ENCODE measurements around the gene ATP8A2.
"Not testable (repeated sequence)": the region's sequence is repeated elsewhere in the genome, so short reads cannot be mapped to it uniquely, and the experiment has no call there.

The ATP8A2 gene

DNA sequence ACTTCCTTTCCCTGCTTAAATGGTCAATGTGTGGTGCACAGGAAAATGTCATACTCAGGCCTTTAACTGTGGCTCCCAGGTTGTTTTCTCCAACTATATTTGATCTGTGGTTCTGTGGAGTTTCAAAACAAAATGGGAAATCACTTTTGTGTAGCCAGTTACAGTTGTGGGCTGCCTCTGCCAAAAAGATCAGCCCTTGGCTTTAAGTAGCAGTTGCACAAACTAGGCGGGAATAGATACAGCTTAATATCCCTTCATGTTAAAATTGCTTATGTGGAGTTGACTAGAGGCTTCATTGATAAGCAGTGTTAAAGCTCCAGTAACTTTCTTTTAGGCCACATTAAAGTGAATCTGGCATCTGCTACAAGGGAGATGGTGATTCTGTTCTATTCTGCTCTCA lies 395.2 kb downstream of the ATP8A2 start:
- no peak for DNase-seq (ENCODE audit: low read depth in 3 of 3)

GRCh38 chr13:25768376-25768775 lies 396.6 kb downstream of the ATP8A2 start:
- no peak for DNase-seq (ENCODE audit: low read depth in 3 of 3)

DNA sequence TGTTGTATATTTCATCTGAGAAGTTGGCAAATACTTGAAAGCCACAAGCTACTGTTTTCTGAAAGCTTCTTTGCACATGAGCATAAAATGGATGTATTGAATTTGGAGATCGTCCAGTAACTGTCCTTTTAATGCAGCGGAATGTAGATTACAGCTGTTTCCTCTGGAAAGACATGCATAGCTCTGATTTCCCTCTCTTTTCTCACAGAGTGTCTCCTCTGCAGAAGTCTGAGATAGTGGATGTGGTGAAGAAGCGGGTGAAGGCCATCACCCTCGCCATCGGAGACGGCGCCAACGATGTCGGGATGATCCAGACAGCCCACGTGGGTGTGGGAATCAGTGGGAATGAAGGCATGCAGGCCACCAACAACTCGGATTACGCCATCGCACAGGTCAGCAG lies 397.1 kb downstream of the ATP8A2 start:
- DNase-seq (ENCODE audit: low read depth in 3 of 3): no peak

DNA sequence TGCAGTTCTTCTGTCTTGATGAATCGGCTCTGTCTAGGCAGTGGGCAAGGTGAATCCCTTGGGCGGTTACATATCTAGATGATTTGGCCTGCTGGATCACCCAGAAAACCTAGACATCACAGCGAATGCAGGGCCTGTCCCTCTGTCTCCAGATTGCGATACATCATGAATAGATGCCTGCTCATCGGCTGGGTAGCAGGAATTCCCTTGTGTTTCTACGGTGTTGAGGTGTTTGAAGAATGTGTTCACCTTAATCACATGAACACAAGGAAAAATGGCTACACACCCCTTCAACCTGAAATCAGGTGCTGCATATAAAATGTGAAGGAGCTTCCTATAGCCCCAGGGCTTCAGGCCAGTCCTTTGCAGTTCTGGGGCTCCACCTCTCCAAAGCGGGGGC lies 398.8 kb downstream of the ATP8A2 start:
- no peak for DNase-seq (ENCODE audit: low read depth in 3 of 3)

GRCh38 chr13:25771202-25771601 lies 399.4 kb downstream of the ATP8A2 start:
- no peak for DNase-seq (ENCODE audit: low read depth in 3 of 3)

GRCh38 chr13:25771641-25772478 lies 400.1 kb downstream of the ATP8A2 start:
- no peak for DNase-seq (ENCODE audit: low read depth in 3 of 3)

DNA sequence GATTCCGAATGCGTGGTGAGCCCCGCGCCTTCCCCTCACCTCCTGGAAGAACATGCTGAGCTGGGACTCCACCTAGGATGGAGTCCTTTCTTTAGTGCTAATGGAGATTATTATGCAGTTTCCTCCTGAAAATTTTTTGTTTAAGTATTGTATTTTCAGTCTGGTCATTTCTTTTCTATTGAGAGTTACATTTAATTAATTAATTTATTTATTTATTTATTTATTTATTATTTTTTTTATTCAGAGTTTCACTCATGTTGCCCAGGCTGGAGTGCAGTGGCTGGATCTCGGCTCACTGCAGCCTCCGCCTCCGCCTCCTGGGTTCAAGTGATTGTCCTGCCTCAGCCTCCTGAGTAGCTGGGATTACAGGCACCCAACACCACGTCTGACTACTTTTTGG lies 400.8 kb downstream of the ATP8A2 start:
- DNase-seq (ENCODE audit: low read depth in 3 of 3): not testable (repeated sequence)

DNA sequence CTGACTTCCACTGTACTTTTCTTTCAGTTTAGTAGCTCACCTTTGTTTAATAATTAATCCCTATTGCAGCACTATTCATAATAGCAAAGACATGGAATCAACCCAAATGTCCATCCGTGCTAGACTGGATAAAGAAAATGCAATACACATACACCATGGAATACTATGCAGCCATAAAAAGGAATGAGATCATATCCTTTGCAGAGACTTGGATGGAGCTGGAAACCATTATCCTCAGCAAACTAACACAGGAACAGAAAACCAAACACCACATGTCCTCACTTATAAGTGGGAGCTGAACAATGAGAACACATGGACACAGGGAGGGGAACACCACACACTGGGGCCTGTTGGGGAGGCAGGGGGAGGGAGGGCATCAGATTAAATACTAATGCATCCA lies 402.3 kb downstream of the ATP8A2 start:
- not testable (repeated sequence) for DNase-seq (ENCODE audit: low read depth in 3 of 3)

DNA sequence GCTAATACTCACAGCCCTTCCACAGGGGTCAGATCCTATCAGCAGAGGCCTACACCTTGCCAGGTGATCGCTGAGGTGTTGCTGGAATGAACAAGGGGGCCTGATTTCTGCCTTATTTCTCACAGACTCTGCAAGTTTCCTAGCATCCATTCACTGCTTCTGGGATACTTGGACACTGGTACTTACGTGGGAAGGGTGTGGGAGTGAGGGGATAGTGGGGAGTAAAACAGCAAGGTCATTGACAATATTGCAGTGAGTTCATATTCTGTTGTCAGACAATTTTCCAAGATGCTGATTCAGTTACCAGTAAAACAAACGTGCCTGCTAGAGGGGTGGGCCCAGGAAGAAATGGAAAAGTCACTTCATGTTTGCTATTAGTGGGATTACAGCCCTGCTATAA lies 403.5 kb downstream of the ATP8A2 start:
- no peak for DNase-seq (ENCODE audit: low read depth in 3 of 3)

GRCh38 chr13:25775986-25776385 lies 404.2 kb downstream of the ATP8A2 start:
- DNase-seq (ENCODE audit: low read depth in 3 of 3): no peak

DNA sequence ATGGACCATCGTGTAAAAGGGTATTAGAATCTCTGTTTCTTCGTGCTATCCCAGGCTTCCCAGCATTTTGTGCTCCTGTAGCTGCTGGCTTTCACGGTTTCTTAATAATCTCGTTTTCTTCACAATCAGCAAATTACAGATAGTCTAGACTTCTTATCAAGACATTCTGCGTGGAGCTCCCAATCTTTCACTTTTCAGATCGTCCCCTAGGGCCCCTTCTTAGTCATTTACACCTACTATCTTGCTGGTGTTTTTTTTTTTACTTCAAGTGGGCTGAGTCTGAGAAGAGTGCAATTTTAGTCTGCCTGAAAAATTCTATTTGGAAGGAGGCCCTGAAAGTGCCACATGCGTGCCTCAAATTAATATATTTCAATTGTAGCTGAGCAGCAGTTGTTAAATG lies 404.9 kb downstream of the ATP8A2 start:
- no peak for DNase-seq (ENCODE audit: low read depth in 3 of 3)

DNA sequence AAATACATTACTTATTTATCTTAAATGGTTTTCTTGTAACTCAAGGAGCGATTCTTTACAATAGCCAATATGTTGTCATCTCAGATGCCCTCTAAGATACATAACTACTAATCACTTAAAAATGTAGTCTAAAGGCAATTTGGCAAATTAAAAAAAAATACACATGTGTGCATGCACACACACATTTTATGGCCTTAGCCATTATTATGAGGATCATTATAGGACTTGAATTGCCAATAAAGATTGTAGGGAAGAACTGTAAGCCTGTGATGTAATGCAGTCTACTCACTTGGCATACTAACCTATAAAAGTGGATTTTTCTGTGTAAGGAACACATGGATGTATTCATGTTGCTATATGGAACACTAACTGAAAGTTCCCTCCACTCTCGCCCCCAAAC lies 405.7 kb downstream of the ATP8A2 start:
- DNase-seq (ENCODE audit: low read depth in 3 of 3): no peak

GRCh38 chr13:25778365-25778764 lies 406.6 kb downstream of the ATP8A2 start:
- DNase-seq (ENCODE audit: low read depth in 3 of 3): no peak

DNA sequence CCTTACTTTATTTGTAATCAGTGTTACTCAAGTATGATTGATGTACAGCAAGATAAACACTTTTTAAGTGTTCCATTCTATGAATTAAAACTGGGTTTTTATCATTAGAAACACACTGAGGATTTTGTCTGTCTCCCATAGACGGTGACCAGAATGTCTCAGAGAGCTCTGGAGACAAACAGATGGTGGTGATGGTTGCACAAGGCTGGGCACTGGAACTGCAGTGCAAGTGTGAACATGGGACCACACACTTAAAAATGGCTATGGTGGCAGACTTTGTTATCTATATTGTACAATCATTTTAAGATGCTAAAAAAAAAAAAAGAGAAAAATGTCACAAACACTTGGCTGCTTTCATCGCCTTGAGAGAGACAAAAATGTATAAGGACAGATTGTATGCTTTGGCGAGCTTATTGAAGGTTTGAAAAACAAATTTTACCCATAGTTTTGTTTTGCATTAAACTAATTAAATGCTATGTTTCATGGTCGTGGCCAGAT lies 407.1 kb downstream of the ATP8A2 start:
- no peak for DNase-seq (ENCODE audit: low read depth in 3 of 3)

DNA sequence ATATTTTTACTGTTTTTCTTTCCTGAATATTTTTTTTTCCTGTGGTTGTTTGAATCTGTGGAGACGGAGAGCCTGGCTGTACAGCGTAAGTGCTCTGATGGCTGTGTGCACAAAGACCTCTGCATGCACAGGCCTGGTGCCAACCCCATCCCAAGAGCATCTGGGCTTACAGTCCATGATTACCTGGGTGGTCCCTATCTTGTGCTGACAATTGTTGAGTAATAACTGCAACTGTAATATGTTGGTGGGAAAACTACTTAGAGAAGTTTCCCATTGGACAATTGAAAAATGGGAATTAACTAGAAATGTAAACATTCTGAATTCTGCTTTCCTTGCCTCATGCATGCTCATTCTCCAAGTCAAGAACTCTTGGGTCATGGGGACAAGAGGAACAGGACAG lies 411.3 kb downstream of the ATP8A2 start:
- DNase-seq (ENCODE audit: low read depth in 3 of 3): no peak

DNA sequence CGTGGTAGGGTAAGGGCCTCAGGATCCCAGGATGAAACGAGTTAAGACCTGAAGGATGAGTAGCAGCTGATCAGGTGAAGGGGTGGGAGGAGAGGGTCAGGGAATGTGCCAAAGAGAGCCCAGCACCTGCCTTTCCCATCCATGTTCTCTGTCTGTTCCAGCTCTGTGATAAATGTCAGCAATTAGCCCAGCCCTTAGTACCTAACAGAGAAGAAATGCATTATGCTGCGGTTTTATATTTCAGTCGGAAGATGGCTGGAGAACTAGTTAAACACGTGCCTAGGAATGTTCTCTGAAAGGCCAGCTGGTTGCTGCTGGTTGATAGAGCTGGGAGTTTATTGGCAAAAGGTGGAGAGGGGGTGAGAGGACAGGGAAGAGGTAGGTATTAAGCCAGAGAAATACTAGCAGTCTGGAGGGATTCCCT lies 411.8 kb downstream of the ATP8A2 start:
- no peak for DNase-seq (ENCODE audit: low read depth in 3 of 3)

DNA sequence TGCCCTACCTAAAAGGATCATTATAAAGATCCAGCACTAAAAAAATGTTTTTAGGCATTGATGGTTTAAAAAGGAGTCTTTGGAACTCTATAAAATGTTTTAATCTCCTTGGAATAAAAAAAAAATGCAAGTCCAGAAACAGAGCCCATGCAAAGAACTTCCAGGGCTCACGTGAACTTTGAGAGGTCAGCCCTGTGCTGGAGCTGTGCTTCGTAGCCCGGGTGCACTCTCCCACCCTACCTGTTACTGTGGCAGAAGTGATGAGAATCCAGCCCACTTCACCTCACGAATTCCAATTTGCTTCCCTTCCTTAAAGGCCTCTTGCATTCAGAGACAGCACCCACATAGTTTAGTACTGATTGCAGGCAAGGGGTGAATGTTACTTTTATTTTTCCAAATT lies 412.3 kb downstream of the ATP8A2 start:
- DNase-seq (ENCODE audit: low read depth in 3 of 3): no peak

GRCh38 chr13:25790137-25790536 lies 418.4 kb downstream of the ATP8A2 start:
- DNase-seq (ENCODE audit: low read depth in 3 of 3): not testable (repeated sequence)

- no peak for DNase-seq (ENCODE audit: low read depth in 3 of 3)
These were observed 423.5 kb downstream of the ATP8A2 start for GRCh38 chr13:25795277-25795676.

DNA sequence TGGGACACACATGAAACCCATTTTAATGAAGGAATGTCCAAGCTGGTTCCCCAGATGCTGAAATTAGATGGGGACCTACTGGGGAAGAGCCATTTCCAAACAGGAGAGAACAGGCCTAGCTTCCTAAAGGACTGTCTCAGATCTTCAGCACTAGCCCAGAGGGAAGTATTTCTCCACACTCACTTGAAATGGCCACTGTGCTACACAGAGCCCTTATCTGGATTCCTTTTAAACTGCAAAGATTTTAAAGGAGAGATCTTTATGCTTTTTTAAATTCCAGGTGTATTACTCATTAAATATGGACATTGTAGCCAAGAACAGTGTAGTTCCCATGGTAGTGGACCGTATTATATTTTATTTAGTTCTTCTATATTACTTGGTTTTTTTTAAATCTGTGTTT lies 424.7 kb downstream of the ATP8A2 start:
- no peak for DNase-seq (ENCODE audit: low read depth in 3 of 3)

DNA sequence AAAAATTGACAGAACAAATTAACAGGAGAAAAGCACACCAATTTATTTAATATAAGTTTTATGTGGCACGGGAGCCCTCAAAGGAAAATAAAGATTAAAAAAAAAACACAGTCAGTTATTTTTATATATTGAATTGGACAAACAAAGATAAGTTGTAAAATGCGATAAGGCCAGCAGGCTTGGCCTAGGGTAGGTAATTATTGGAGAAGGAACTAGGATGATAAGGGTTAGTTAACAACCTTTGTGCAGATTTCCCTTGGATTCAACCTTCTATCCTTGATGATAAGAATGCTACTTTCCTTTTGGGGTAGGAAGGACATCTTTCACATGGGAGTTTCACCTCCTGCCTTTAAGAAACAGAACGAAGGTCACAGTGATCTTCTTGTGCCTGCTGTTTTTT lies 427.2 kb downstream of the ATP8A2 start:
- DNase-seq (ENCODE audit: low read depth in 3 of 3): no peak

DNA sequence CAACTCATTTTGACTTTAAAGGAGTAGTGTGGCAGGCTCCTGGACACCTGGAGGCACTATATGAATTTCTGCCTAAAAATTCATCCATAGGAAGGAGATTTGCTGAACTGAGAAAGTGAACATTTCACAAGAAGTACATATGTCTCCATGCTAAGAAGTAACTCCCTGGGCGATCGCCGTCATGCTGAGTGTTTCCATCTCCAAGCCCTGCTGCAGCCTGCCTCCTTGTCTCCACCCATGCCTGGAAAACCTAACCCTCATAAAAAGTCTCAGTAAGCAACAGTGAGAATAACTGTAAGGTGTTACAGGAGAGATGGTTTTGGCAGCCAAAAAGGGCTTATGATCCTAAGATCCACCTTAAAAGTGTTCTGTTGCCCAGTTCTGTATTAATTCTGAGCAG lies 428.7 kb downstream of the ATP8A2 start:
- DNase-seq (ENCODE audit: low read depth in 3 of 3): no peak

DNA sequence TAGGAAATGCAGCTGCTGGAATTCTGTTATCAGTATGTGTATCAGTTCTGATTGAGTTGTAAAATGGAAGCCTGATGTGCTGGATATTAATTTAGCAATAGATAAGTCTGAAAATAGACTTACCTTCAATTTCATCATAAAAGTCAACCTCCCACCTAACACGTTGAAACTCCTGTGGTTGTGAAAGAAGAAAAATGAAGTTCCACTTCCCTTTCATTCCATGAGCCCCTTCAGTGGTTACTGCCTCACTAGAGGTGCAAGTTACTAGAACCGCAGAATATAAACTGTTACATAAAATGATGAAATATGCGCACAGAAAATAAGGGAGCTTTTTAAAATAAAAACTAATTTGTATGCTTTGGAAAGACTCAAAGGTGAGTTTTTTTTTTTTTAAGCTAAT lies 430.8 kb downstream of the ATP8A2 start:
- DNase-seq (ENCODE audit: low read depth in 3 of 3): no peak

GRCh38 chr13:25803641-25804040 lies 431.9 kb downstream of the ATP8A2 start:
- DNase-seq (ENCODE audit: low read depth in 3 of 3): no peak
